Right lobe of liver (tissue), 6 donors: ENCODE results near the gene CDK5. TPM values are rescaled to one million over a fixed set of nuclear protein-coding genes. Genes with fewer than 3 reads are reported as not detected.

Experiments used
- ATAC-seq, 4 donors: fragments of 200-7000 bp; cut with Tn5 transposase; one replicate each; pipeline ENCODE4 v1.9.1; 2020; ENCODE audit warnings: mild to moderate bottlenecking in 4 of 4, moderate library complexity in 4 of 4
- DNase-seq, 3 donors: peaks; one replicate each; pipeline ENCODE4 v3.0.0-alpha.2; 2020
- H3K27ac ChIP-seq, 3 donors: fragments of 200-600 bp; one replicate each; pipeline ENCODE4 v1.8.0; 2022
- H3K27me3 ChIP-seq, 2 donors: fragments of 200-600 bp; one replicate each; pipeline ENCODE4 v1.8.0; 2022
- H3K36me3 ChIP-seq, 4 donors: fragments of 200-600 bp; sonication (generic) in 1 of 4; one replicate each; pipeline versions ENCODE4 v1.5.1 to v1.8.0; 2017 to 2022; ENCODE audit warnings: control low read depth in 1 of 4
- H3K4me1 ChIP-seq, 4 donors: fragments of 200-600 bp; sonication (generic) in 1 of 4; one replicate each; pipeline versions ENCODE4 v1.5.1 to v1.8.0; 2017 to 2022; ENCODE audit warnings: control low read depth in 1 of 4
- H3K4me3 ChIP-seq, 3 donors: fragments of 200-600 bp; one replicate each; pipeline ENCODE4 v1.8.0; 2022
- H3K9me3 ChIP-seq, 4 donors: fragments of 200-600 bp; sonication (generic) in 1 of 4; one replicate each; pipeline versions ENCODE4 v1.5.1 to v1.8.0; 2017 to 2022; ENCODE audit warnings: control low read depth in 1 of 4
- CTCF ChIP-seq, 4 donors: fragments of 200-600 bp in 3 of 4; fragments of 450-650 bp in 1 of 4; IDR thresholded peaks; one replicate each; pipeline versions ENCODE4 v1.5.1 to v1.8.0; 2016 to 2022; ENCODE audit warnings: antibody characterized with exemption in 4 of 4, mild to moderate bottlenecking in 2 of 4
- POLR2A ChIP-seq: fragments of 450-650 bp; IDR thresholded peaks from one replicate; pipeline ENCODE4 v1.6.1; 2017; ENCODE audit warnings: antibody characterized with exemption, mild to moderate bottlenecking
- WGBS: methylation state at CpG from one replicate; pipeline ENCODE4 v1.1.6; 2018; ENCODE audit warnings: low coverage, low lambda C conversion rate; ENCODE audit not compliant: insufficient coverage; ENCODE audit errors: missing lambda C conversion rate; 5-methylcytosine and 5-hydroxymethylcytosine counted together
- intact Hi-C, 2 donors: fragments of 100-400 bp; cut with DNase I; formaldehyde crosslinking; loops; one replicate each; pipeline versions ENCODE4 v1.11.2 to v1.14.1; 2022
- total RNA-seq, 6 experiments: library from RNA; depleted of rRNA in 2 of 6; stranded (reverse); fragments of >200 nt in 2 of 6; fragmentation: NEBNext Ultra II Directional in 3 of 6; extraction: Animal tissue kit (Norgen Biotek cat#: 25700) in 3 of 6; gene quantifications; one replicate each; pipeline versions ENCODE4 v1.1.0 to v1.2.4, GENCODE V29; 2016 to 2023
- donor health status: DM: no; HTN: yes; CAD: no.
- donor health status: DM: no; HTN: no; CAD: no.
- donor health status: DM: no; HTN: no; CAD: no.
- donor health status: DM: no; HTN: yes; CAD: no.
- donor health status: DM: no; HTN: yes; CAD: no.

Gene CDK5
- total RNA-seq, 6 experiments from 2014 or later, result 5.0 to 9.6 (median 6.1) TPM

DNA sequence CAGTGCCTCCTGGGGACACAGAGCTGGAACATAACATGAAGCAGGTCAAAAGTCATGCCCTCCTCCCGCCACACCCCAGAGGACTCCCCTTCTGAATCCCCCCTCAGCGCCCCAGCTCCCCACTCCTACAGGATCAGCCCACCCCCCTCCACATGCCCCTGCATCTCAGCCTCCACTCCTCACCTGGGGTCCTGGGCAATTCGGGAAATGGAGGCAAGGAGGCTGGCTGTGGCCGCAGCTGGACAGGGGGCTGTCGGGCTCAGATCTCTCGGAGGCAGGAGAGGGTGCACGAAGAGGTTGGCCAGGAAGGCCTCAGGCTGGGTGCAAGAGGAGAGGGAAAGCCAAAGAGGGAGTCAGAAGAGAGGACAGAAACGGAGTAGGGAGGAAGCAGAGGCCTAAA, 41.2 kb downstream of the CDK5 start:
- intact Hi-C loops, result no loop called here
- no peak for DNase-seq
- Histone ChIP-seq H3K9me3 (no peaks in the 10 kb centered on the region), H3K36me3 (no peaks in the 10 kb centered on the region), H3K4me1 (peaks cover 0 to 20% (median 2%) of the 10 kb centered on the region in 4 donors), H3K4me3 (no peak overlapping the region), H3K27me3 (peaks cover 0 to 12% of the 10 kb centered on the region in 2 donors), H3K27ac (no peak overlapping the region)
- TF ChIP-seq CTCF (IDR thresholded peaks at IDR 0.05) (no peak), POLR2A (no peak)
- no peak for ATAC-seq
- WGBS, result 60% methylated on average over 8 of the region's 8 CpGs

GRCh38 chr7:151015967-151016366, 41.7 kb downstream of the CDK5 start:
- no peak overlapping the region for H3K4me3 ChIP-seq
- ATAC-seq (no peak), DNase-seq (no peak)
- no peak overlapping the region for H3K27ac ChIP-seq
- H3K4me1 ChIP-seq, result peaks cover 0 to 20% (median 2%) of the 10 kb centered on the region in 4 donors
- H3K36me3 ChIP-seq, result no peaks in the 10 kb centered on the region
- no peak for TF ChIP-seq CTCF (IDR thresholded peaks at IDR 0.05)
- TF ChIP-seq POLR2A, result no peak
- no CpG with 5 or more reads among the region's 5 CpGs for WGBS
- H3K27me3 ChIP-seq, result peaks cover 0 to 12% of the 10 kb centered on the region in 2 donors
- intact Hi-C loops, result no loop called here
- no peaks in the 10 kb centered on the region for H3K9me3 ChIP-seq

GRCh38 chr7:151014950-151015349, 42.7 kb downstream of the CDK5 start:
- no peak overlapping the region for H3K27ac ChIP-seq
- DNase-seq (no peak), ATAC-seq (no peak)
- H3K4me1 ChIP-seq, result peaks cover 0 to 20% (median 2%) of the 10 kb centered on the region in 4 donors
- 64% methylated on average over 7 of the region's 8 CpGs for WGBS
- no peak for TF ChIP-seq POLR2A
- no peak for TF ChIP-seq CTCF (IDR thresholded peaks at IDR 0.05)
- H3K36me3 ChIP-seq, result no peaks in the 10 kb centered on the region
- peaks cover 0 to 12% of the 10 kb centered on the region in 2 donors for H3K27me3 ChIP-seq
- H3K4me3 ChIP-seq, result no peak overlapping the region
- no peaks in the 10 kb centered on the region for H3K9me3 ChIP-seq
- intact Hi-C loops, result no loop called here

DNA sequence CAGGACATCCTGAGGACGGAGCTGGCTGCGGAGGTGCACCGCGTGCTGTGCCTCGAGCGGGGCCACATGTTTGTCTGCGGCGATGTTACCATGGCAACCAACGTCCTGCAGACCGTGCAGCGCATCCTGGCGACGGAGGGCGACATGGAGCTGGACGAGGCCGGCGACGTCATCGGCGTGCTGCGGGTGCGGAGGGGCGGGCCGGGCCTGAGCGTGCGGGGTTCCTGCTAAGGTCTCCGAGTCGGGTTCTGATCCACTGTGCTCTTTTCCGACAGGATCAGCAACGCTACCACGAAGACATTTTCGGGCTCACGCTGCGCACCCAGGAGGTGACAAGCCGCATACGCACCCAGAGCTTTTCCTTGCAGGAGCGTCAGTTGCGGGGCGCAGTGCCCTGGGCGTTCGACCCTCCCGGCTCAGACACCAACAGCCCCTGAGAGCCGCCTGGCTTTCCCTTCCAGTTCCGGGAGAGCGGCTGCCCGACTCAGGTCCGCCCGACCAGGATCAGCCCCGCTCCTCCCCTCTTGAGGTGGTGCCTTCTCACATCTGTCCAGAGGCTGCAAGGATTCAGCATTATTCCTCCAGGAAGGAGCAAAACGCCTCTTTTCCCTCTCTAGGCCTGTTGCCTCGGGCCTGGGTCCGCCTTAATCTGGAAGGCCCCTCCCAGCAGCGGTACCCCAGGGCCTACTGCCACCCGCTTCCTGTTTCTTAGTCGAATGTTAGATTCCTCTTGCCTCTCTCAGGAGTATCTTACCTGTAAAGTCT, 43.8 kb downstream of the CDK5 start:
- Histone ChIP-seq H3K4me3 (peak overlapping the region in 1 of 3 donors; percentile 13), H3K4me1 (peaks cover 0 to 17% (median 2%) of the 10 kb centered on the region in 4 donors), H3K27ac (no peak overlapping the region), H3K36me3 (no peaks in the 10 kb centered on the region), H3K9me3 (no peaks in the 10 kb centered on the region), H3K27me3 (peaks cover 0 to 12% of the 10 kb centered on the region in 2 donors)
- intact Hi-C loops, result no loop called here
- WGBS, result 7% methylated on average over 28 of the region's 55 CpGs
- ATAC-seq (peak in 3 of 4 donors; percentile 6 to 42 (median 23)), DNase-seq (peak in 2 of 3 donors; percentile 58 to 63)
- no peak for TF ChIP-seq CTCF (IDR thresholded peaks at IDR 0.05)
- no peak for TF ChIP-seq POLR2A
